NCI-H524 treated with DMSO at 0.1 percent for 48 hours (cell line): ENCODE data around the gene CDKN1C.

ENCODE experiments used
- DNase-seq: peaks from one replicate; lab custom pipeline; 2025; lab: John Stamatoyannopoulos, UW

CDKN1C gene

GRCh38 chr11:2923446-2924375 lies 38.1 kb upstream of the CDKN1C start:
- DNase-seq = no peak

GRCh38 chr11:2922655-2923054 lies 37.1 kb upstream of the CDKN1C start:
- DNase-seq = no peak

- no peak for DNase-seq
These were observed 36.3 kb upstream of the CDKN1C start for GRCh38 chr11:2921742-2922493.

GRCh38 chr11:2921261-2921660 lies 35.7 kb upstream of the CDKN1C start:
- no peak for DNase-seq

GRCh38 chr11:2920343-2920742 lies 34.8 kb upstream of the CDKN1C start:
- DNase-seq = no peak

GRCh38 chr11:2919837-2920236 lies 34.3 kb upstream of the CDKN1C start:
- no peak for DNase-seq

- DNase-seq = no peak
These were observed 33.6 kb upstream of the CDKN1C start for GRCh38 chr11:2919188-2919587.

- no peak for DNase-seq
These were observed 32.4 kb upstream of the CDKN1C start for GRCh38 chr11:2917842-2918490.

GRCh38 chr11:2916892-2917645 lies 31.5 kb upstream of the CDKN1C start:
- no peak for DNase-seq

GRCh38 chr11:2916114-2916891 lies 30.7 kb upstream of the CDKN1C start:
- no peak for DNase-seq

GRCh38 chr11:2915473-2915872 lies 29.9 kb upstream of the CDKN1C start:
- no peak for DNase-seq

GRCh38 chr11:2914455-2915195 lies 29.1 kb upstream of the CDKN1C start:
- no peak for DNase-seq

- no peak for DNase-seq
These were observed 28.2 kb upstream of the CDKN1C start for GRCh38 chr11:2913776-2914175.

GRCh38 chr11:2913019-2913431 lies 27.4 kb upstream of the CDKN1C start:
- no peak for DNase-seq

- DNase-seq = no peak
These were observed 26.9 kb upstream of the CDKN1C start for GRCh38 chr11:2912498-2912897.

GRCh38 chr11:2911785-2912391 lies 26.3 kb upstream of the CDKN1C start:
- no peak for DNase-seq

GRCh38 chr11:2911088-2911784 lies 25.7 kb upstream of the CDKN1C start:
- DNase-seq = no peak

GRCh38 chr11:2910401-2910955 lies 24.9 kb upstream of the CDKN1C start:
- DNase-seq = no peak
